HG02840 (cell line): ENCODE measurements around the gene POLD3.

Source experiments
- ATAC-seq: cut with Tn5 transposase; IDR thresholded peaks from one replicate; pipeline ENCODE4 v1.9.1; 2021; ENCODE audit warnings: mild to moderate bottlenecking, moderate library complexity, moderate number of reproducible peaks; ENCODE audit not compliant: unreplicated experiment, low FRiP score

Gene POLD3

GRCh38 chr11:74592441-74593362, at the start of gene POLD3:
POLD3 (plus strand) TSS chr11:74592582; CDS start chr11:74592659, 77 bp downstream.
- ATAC-seq = peak; percentile 90

DNA sequence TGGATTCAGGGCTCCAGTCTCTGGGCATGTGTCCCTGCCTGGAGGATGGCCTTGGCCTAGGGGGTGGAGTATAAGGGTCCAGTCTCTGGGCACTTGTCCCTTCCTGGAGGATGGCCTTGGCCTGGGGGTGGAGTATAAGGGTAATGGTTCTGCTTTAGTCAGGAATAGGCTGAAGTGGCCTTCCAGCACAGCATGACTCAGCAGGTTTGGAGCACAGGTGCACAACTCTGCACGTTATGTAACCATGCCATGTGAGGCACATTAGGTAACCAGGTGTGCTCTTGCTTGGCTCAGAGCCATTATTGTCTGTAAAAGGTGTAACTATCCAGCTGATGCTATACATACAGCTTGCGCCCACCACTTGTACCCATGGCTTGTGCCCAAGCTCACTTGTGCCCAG, 48.4 kb upstream of the POLD3 start:
- no peak for ATAC-seq

DNA sequence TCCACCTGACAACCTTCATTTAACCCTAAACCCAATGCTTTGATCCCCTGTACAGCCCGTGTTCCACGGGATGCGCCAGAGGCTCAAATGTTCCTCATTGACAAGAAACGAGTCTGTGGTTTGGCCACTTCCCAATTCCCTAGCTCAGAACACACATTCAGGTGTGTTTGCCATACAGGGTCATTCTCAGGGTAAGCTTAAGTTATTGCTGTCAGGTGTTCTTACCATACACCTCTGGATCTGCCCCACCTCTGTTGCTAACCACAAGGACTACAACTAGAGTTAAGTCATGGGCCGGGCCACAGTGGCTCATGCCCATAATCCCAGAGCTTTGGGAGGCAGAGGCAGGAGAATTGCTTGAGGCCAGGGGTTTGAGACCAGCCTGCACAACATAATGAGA, 45.6 kb upstream of the POLD3 start:
- ATAC-seq = no peak

DNA sequence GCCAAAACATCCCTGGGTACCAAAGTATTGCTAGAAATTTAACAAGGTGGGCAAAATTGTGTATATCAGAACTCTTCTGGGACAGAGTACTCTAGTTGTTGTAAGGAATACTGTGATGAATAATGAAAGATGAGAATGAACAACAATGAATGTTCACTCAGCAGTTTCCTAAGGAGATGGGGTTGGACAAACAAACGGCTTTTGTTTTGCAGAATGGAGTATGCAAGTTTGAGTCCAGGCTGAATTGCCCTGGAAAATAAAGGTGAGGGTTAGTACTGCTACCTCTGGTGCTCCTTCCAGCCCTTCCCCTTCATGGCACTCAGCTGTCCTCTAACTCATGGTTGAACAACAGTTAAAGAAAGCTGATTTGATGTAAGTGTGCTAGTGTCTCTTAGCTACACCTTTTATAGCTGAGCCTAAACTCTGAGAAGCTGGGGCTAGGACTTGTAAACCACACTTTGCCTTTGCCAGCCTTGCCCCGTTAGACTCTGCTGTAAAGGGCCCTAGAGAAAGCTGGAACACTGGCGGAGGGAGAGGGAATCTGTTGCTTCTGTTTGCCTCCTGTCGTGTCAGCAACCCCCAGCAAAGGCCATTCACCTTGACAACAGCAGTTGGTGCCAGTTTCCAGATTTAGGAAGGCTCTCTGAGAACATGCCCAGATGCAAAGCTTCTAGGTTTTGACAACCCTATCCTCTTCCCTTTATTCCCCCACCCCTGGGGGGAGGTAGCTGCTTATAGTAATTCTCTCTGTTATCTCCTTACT, 41.2 kb upstream of the POLD3 start:
- ATAC-seq = no peak

DNA sequence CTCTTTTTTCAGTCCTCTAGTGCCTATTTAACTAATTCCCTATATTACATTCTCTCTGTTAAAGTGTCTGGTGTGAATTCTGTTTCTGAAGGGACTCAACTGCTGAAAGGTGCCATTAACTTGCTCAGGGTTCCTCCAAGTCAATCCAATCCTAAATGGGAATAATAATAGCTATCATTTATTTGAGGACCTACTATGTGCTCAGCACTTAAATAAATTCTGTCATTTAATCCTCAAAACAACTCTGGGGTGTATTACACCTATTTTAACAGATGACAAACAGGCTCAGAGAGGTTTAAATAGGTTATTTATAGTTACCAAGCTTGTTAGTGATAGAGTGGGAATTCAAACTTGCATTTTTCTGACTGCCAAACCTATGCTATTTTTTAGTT, 40.6 kb upstream of the POLD3 start:
- ATAC-seq = no peak

DNA sequence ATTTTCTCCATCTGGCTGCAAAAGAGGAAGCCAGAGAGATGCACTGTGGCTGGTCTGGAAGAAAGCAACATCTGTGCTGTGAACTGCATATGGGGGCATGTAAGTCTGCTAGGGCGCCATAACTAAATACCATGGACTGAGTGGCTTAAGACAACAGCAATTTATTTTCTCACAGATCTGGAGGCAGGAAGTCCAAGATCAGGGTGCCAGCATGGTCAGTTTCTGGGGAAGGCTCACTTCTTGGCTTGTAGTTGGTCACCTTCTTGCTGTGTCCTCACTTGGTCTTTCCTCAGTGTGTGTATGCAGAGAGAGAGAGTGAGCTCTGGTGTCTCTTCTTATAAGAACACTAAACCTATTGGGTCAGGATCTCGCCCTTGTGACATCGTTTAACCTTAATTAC, 34.9 kb upstream of the POLD3 start:
- ATAC-seq = no peak

DNA sequence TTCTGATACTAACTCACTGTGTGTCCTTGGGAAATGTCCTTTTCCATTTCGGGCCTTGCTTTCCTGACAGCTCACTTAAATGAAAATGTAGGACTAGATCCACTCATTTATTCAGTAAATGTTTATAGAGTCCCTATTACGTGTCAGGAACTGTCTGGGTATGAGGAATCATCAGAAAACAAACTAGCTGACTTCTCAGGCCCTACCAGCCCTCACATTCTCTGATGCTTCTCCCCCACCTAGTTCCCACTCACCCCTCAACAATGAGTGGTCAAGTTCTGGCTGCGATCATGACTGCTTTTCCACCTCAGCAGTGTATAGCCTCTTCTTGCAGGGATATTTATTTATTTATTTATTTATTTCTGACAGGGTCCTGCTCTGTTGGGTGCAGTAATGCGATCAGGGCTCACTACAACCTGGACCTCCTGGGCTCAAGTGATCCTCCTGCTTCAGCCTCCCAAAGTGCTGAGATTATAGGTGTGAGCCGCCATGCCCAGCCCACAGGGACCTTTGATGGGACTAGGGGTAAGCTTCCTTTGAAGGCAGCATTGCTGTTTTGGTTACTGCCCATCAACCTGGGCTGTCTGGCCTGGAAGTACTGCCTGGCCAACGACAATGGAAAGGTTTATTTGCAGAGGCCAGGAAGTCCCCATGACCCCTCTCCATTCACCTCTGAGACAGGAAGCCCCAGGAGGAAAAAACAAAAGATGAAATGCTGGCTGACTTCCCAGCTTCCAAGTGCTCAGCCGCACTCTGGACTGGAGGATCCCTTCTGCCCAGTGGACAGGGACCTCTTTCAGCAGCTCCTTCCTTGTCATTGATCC, 33.1 kb upstream of the POLD3 start:
- no peak for ATAC-seq

GRCh38 chr11:74559934-74560309, 32.5 kb upstream of the POLD3 start:
- ATAC-seq = no peak

DNA sequence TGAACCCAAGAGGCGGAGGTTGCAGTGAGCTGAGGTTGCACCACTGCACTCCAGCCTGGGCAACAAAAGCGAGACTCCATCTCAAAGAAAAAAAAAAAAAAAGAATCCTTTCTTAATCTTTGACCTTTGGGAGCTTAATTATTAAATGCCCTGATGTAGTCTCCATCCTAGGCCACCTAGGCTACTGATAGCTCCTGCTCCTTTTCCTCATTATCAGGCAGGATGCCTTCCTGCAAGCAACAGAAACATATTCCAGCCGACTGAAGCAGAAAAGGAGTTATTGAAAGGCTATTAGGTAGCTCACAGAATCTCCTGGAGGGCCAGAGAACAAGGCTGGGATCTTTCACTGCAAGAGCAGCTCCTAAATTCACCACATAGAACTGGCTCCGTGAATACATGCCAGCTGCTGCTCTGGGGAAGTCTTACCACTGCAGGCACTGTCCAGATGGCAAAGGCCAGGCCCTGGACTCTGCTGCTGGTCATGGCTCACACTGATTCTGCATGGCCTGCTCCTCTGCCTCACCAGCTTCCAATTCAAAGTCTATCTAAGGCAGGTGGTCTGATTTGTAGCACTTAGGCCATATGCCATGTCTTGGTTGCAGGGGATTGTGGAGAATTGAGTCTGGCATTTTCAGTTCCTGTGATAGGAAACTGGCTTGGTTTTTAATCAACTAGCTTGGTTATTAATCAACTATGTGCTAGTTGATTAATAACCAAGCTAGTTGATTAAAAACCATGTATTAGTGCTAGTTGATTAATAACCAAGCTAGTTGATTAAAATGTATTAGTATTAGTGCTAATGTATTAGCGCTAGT, 26.0 kb upstream of the POLD3 start:
- ATAC-seq = no peak

DNA sequence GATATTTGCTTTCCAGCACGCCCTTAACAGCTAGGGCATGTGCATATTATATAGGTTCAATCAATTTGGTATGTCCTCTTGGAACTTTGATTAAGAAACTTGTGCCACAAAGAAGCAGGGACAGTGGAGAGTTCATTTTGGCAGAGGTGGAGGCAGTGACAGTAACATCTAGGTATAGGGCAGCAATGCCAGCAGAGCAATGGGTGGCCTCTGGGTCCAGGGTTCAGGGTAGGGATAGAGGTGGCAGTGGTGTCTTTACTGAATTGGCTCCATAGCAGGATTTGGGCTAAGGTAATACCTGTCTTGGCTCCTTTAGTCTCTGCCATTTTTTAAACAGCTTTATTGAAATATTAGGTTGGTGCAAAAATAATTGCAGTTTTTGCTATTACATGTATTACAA, 24.4 kb upstream of the POLD3 start:
- ATAC-seq = no peak

GRCh38 chr11:74570266-74571061, 21.9 kb upstream of the POLD3 start:
- no peak for ATAC-seq

GRCh38 chr11:74571062-74571399, 21.4 kb upstream of the POLD3 start:
- ATAC-seq = no peak

- ATAC-seq = no peak
Measured at GRCh38 chr11:74572349-74572748, 20.0 kb upstream of the POLD3 start.

DNA sequence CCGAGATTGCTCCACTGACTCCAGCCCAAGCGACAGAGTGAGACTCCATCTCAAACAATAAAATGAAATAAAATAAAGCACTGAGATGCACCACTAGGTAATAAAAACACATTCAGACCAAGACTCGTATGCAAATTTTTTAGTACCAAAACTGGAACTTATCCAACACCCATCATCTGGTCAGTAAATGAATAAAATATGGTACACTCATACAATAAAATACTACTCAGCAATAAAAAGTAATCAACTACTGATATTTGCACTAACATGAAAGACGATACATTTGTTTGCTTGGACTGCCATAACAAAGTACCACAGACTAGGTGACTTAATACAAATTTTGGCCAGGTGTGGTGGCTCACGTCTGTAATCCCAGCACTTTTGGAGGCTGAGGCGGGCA, 17.8 kb upstream of the POLD3 start:
- ATAC-seq = no peak

DNA sequence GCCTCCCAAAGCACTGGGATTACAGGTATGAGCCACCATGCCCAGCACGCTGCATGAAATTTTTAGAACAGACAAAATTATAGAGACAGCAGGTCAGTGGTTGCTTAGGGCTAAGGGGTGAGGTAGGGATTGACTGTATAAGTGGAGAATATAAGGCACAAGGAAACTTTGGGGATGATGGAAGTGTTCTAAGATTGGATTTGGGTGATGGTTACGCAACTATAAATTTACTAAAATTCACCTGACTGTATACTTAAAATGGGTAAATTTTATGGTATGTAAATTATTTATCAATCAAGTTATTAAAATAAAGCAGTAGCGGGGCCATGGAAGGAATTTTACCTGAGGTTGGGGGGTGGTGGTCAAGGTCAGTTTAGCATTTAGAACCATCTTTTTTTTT, 16.4 kb upstream of the POLD3 start:
- ATAC-seq = no peak

DNA sequence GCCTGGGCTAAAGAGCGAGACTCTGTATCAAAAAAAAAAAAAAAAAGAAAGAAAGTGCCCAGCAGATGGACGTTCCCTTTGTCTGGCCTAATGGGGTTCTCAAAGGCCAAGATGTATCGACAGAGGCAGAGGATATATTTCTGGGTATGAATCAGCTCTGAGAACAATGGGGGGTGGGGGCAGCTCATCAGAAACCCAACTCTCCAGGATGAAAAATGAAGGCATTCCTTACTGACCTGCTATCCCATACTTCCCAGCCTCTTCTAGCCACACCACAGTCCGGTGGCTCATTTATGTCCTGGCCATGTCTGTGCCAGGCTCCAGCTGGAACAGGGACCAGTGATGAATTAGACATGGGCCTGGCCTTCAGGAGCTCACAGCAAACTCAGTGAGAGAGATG, 15.2 kb upstream of the POLD3 start:
- no peak for ATAC-seq

GRCh38 chr11:74577624-74578396, 14.6 kb upstream of the POLD3 start:
- no peak for ATAC-seq

DNA sequence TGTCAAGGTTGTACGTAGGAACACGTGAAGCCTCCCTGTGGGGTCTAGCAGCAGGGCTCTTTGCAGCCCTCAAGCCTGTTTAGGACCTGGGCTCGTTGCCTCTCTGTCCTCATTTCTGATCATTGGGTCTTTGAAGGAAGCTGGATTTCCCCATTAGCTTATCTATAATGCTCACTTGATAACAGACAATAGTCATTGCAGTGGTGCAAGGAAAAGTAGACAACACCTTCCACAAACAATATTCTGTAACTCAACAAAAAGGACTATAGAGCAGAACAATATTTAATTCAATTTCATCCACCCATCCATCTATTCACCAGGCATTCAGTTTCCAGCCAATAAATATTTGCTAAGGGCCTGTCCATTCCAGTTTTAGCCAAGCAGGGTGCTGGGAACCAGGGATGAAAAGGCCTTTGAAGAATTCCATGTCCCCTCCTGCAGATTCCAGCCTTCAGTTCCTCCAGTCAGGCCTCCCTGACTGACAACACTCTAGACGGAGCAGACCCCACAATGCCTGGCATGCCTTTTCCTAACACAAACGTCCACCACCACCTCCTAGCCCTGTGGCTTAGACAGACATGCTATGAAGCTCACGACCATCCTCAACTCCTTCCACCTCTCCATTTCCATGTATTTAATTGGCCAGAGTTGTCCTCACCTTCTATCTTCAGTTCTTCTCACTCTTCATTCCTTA, 12.7 kb upstream of the POLD3 start:
- ATAC-seq = no peak
